ENCODE results near the gene MBTPS1.

- TF ChIP-seq, protein P1, sequence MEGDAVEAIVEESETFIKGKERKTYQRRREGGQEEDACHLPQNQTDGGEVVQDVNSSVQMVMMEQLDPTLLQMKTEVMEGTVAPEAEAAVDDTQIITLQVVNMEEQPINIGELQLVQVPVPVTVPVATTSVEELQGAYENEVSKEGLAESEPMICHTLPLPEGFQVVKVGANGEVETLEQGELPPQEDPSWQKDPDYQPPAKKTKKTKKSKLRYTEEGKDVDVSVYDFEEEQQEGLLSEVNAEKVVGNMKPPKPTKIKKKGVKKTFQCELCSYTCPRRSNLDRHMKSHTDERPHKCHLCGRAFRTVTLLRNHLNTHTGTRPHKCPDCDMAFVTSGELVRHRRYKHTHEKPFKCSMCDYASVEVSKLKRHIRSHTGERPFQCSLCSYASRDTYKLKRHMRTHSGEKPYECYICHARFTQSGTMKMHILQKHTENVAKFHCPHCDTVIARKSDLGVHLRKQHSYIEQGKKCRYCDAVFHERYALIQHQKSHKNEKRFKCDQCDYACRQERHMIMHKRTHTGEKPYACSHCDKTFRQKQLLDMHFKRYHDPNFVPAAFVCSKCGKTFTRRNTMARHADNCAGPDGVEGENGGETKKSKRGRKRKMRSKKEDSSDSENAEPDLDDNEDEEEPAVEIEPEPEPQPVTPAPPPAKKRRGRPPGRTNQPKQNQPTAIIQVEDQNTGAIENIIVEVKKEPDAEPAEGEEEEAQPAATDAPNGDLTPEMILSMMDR (IDR thresholded peaks at IDR 0.05) = no peak
- TF ChIP-seq POLR2A (IDR thresholded peaks at IDR 0.05) = no peak
Observed at GRCh38 chr16:84109598-84110335, 7.0 kb downstream of the MBTPS1 start.
